GM12878 (cell line): ENCODE results near the gene ADGRG1.

Experiments used
- CHD1 ChIP-seq: IDR thresholded peaks from 2 replicates; pipeline ENCODE4 v1.6.1; 2012; ENCODE audit warnings: low read depth, low read length, improper control_type of control experiment
- GATAD2B ChIP-seq: fragments of 450-650 bp; conservative IDR thresholded peaks from 2 replicates; pipeline ENCODE4 v1.6.1; 2017; ENCODE audit warnings: low read depth, mild to moderate bottlenecking, moderate library complexity
- HDGF ChIP-seq: fragments of 450-650 bp; IDR thresholded peaks from 2 replicates; pipeline ENCODE4 v1.6.1; 2016; ENCODE audit warnings: antibody characterized with exemption
- SMC3 ChIP-seq: IDR thresholded peaks from 2 replicates; pipeline ENCODE4 v1.6.1; 2011; ENCODE audit warnings: low read length, improper control_type of control experiment, borderline replicate concordance
- TF ChIP-seq, protein P1 (sequence below): fragments of 450-650 bp; IDR thresholded peaks from 2 replicates; pipeline ENCODE4 v1.6.1; 2017; ENCODE audit warnings: mild to moderate bottlenecking
- TF ChIP-seq, protein P2 (sequence below): fragments of 450-650 bp; IDR thresholded peaks from 2 replicates; pipeline ENCODE4 v1.6.1; 2017; ENCODE audit warnings: mild to moderate bottlenecking, moderate library complexity

DNA sequence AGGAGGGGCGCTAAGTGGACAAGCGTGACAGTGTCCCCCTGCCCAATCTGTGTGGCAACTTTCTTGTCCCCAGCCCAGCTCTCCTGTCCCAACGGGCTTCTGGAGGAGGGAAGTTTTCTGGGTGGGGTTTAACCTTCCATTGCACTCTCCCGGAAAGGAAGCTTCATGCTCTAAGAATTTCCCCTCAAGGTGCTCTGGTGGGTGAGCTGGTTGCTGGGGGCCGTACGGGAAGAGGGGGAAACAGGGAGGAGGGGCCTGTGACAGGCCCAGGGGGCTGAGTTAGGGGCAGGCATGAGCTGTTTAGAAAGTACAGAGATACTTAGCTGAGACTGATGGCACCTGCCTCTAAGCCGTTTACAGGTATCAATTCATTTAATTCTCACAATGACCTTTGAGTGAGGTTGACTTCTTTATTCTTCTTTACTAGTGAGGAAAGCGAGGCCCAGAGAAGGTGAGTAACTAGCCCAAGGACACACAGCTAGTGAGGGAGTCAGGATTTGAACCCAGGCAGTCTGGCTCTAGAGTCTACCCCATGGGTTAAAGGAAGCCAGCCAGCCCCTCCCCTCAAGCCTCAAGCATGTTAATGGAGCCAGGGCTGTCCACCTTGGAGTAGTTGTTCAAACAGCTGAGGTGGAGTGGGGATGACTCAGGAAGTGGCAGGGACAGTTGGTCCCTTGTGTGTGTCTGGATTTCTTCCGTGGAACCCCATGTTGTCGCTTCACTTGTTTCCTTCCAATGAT, 18.9 kb downstream of the ADGRG1 start:
- TF ChIP-seq CHD1 = no peak
- TF ChIP-seq, protein P1, sequence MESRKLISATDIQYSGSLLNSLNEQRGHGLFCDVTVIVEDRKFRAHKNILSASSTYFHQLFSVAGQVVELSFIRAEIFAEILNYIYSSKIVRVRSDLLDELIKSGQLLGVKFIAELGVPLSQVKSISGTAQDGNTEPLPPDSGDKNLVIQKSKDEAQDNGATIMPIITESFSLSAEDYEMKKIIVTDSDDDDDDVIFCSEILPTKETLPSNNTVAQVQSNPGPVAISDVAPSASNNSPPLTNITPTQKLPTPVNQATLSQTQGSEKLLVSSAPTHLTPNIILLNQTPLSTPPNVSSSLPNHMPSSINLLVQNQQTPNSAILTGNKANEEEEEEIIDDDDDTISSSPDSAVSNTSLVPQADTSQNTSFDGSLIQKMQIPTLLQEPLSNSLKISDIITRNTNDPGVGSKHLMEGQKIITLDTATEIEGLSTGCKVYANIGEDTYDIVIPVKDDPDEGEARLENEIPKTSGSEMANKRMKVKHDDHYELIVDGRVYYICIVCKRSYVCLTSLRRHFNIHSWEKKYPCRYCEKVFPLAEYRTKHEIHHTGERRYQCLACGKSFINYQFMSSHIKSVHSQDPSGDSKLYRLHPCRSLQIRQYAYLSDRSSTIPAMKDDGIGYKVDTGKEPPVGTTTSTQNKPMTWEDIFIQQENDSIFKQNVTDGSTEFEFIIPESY = no peak
- TF ChIP-seq SMC3 = no peak
- TF ChIP-seq, protein P2, sequence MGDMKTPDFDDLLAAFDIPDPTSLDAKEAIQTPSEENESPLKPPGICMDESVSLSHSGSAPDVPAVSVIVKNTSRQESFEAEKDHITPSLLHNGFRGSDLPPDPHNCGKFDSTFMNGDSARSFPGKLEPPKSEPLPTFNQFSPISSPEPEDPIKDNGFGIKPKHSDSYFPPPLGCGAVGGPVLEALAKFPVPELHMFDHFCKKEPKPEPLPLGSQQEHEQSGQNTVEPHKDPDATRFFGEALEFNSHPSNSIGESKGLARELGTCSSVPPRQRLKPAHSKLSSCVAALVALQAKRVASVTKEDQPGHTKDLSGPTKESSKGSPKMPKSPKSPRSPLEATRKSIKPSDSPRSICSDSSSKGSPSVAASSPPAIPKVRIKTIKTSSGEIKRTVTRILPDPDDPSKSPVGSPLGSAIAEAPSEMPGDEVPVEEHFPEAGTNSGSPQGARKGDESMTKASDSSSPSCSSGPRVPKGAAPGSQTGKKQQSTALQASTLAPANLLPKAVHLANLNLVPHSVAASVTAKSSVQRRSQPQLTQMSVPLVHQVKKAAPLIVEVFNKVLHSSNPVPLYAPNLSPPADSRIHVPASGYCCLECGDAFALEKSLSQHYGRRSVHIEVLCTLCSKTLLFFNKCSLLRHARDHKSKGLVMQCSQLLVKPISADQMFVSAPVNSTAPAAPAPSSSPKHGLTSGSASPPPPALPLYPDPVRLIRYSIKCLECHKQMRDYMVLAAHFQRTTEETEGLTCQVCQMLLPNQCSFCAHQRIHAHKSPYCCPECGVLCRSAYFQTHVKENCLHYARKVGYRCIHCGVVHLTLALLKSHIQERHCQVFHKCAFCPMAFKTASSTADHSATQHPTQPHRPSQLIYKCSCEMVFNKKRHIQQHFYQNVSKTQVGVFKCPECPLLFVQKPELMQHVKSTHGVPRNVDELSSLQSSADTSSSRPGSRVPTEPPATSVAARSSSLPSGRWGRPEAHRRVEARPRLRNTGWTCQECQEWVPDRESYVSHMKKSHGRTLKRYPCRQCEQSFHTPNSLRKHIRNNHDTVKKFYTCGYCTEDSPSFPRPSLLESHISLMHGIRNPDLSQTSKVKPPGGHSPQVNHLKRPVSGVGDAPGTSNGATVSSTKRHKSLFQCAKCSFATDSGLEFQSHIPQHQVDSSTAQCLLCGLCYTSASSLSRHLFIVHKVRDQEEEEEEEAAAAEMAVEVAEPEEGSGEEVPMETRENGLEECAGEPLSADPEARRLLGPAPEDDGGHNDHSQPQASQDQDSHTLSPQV = no peak
- no peak for TF ChIP-seq GATAD2B
- TF ChIP-seq HDGF = no peak
